ENCODE data around the gene MOCS2. TPM values are rescaled to one million over a fixed set of nuclear protein-coding genes. Genes with fewer than 3 reads are reported as not detected.

The MOCS2 gene
- polyA plus RNA-seq, 3 donors = 4.4 to 20.5 (median 18.4) TPM

- DNase-seq = no peak
- no peaks in the 10 kb centered on the region for H3K4me1 ChIP-seq (ENCODE audit: control insufficient read depth in 1 of 2, insufficient read depth in 2 of 2, low read length in 2 of 2)
- Mint-ChIP-seq H3K4me1 (peaks cover 2% of the 10 kb centered on the region), H3K27me3 (ENCODE audit: low read depth in 3 of 3) (no peaks in the 10 kb centered on the region), H3K27ac (no peak overlapping the region), H3K9me3 (no peaks in the 10 kb centered on the region), H3K4me3 (no peak overlapping the region), H3K36me3 (peaks cover 3 to 4% of the 10 kb centered on the region in 2 donors)
- H3K36me3 ChIP-seq (replicated peaks in 1 of 2; ENCODE audit: control insufficient read depth in 1 of 2, insufficient read depth in 2 of 2, low read length in 2 of 2) = peaks cover 0 to 9% of the 10 kb centered on the region in 2 donors
- no peak overlapping the region for H3K27ac ChIP-seq (ENCODE audit: low read depth in 1 of 2, low read length in 2 of 2)
- H3K9me3 ChIP-seq (replicated peaks in 1 of 2; ENCODE audit: control insufficient read depth in 1 of 2, insufficient read depth in 1 of 2, low read length in 2 of 2) = no peaks in the 10 kb centered on the region
- no peak overlapping the region for H3K9ac ChIP-seq (ENCODE audit: insufficient read depth, low read length, poor library complexity, severe bottlenecking)
- WGBS (ENCODE audit: insufficient coverage) = no CpG with 5 or more reads among the region's 2 CpGs
- TF ChIP-seq, protein P1, sequence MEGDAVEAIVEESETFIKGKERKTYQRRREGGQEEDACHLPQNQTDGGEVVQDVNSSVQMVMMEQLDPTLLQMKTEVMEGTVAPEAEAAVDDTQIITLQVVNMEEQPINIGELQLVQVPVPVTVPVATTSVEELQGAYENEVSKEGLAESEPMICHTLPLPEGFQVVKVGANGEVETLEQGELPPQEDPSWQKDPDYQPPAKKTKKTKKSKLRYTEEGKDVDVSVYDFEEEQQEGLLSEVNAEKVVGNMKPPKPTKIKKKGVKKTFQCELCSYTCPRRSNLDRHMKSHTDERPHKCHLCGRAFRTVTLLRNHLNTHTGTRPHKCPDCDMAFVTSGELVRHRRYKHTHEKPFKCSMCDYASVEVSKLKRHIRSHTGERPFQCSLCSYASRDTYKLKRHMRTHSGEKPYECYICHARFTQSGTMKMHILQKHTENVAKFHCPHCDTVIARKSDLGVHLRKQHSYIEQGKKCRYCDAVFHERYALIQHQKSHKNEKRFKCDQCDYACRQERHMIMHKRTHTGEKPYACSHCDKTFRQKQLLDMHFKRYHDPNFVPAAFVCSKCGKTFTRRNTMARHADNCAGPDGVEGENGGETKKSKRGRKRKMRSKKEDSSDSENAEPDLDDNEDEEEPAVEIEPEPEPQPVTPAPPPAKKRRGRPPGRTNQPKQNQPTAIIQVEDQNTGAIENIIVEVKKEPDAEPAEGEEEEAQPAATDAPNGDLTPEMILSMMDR (IDR thresholded peaks at IDR 0.05) = no peak
- no peak overlapping the region for H3K4me3 ChIP-seq (replicated peaks in 1 of 3; ENCODE audit: low read depth in 2 of 3, low read length in 3 of 3)
- H3K4me2 ChIP-seq (replicated peaks; ENCODE audit: extremely low read depth, low read length, poor library complexity, severe bottlenecking) = no peak overlapping the region
- intact Hi-C loops (cut with micrococcal nuclease) = loop anchor here in 1 of 2 donors (10.0 kb wide), 1 partner anchor 147 kb away; no protein-coding TSS in a partner anchor
- H2AFZ ChIP-seq (ENCODE audit: insufficient read depth, low read depth, low read length, poor library complexity, severe bottlenecking) = no peak overlapping the region
- no peaks in the 10 kb centered on the region for H3K27me3 ChIP-seq (ENCODE audit: control insufficient read depth in 2 of 2, insufficient read depth in 2 of 2, low read length in 2 of 2)
- no peaks in the 10 kb centered on the region for H3K79me2 ChIP-seq (ENCODE audit: insufficient read depth, low read length)
- H4K20me1 ChIP-seq (ENCODE audit: insufficient read depth, low read length) = no peaks in the 10 kb centered on the region
These were observed 17.3 kb downstream of the MOCS2 start for GRCh38 chr5:53092242-53092641.

DNA sequence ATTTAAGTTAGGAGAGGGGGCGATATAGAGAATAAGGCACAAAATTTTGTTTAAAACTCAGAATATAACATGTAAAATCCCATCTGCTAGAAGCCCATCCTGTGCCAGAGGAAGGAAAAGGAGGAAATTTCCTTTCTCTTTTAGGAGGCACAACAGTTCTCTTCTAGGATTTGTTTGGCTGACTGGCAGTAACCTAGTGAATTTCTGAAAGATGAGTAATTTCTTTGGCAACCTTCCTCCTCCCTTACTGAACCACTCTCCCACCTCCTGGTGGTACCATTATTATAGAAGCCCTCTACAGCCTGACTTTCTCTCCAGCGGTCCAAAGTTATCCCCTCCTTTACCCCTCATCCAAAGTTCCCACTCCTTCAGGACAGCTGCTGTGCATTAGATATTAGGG lies 18.3 kb downstream of the MOCS2 start:
- H3K4me2 ChIP-seq (replicated peaks; ENCODE audit: extremely low read depth, low read length, poor library complexity, severe bottlenecking) = no peak overlapping the region
- WGBS (ENCODE audit: insufficient coverage) = no CpG with 5 or more reads among the region's 2 CpGs
- no peaks in the 10 kb centered on the region for H4K20me1 ChIP-seq (ENCODE audit: insufficient read depth, low read length)
- Mint-ChIP-seq H3K36me3 (no peaks in the 10 kb centered on the region), H3K4me1 (peaks cover 2% of the 10 kb centered on the region), H3K27me3 (ENCODE audit: low read depth in 3 of 3) (no peaks in the 10 kb centered on the region), H3K9me3 (no peaks in the 10 kb centered on the region), H3K27ac (no peak overlapping the region), H3K4me3 (no peak overlapping the region)
- intact Hi-C loops (cut with micrococcal nuclease) = loop anchor here in 1 of 2 donors (10.0 kb wide), 1 partner anchor 146 kb away; no protein-coding TSS in a partner anchor
- H3K9me3 ChIP-seq (replicated peaks in 1 of 2; ENCODE audit: control insufficient read depth in 1 of 2, insufficient read depth in 1 of 2, low read length in 2 of 2) = no peaks in the 10 kb centered on the region
- no peak for DNase-seq
- H3K36me3 ChIP-seq (replicated peaks in 1 of 2; ENCODE audit: control insufficient read depth in 1 of 2, insufficient read depth in 2 of 2, low read length in 2 of 2) = no peaks in the 10 kb centered on the region
- no peaks in the 10 kb centered on the region for H3K27me3 ChIP-seq (ENCODE audit: control insufficient read depth in 2 of 2, insufficient read depth in 2 of 2, low read length in 2 of 2)
- no peak overlapping the region for H2AFZ ChIP-seq (ENCODE audit: insufficient read depth, low read depth, low read length, poor library complexity, severe bottlenecking)
- no peak overlapping the region for H3K4me3 ChIP-seq (replicated peaks in 1 of 3; ENCODE audit: low read depth in 2 of 3, low read length in 3 of 3)
- no peaks in the 10 kb centered on the region for H3K4me1 ChIP-seq (ENCODE audit: control insufficient read depth in 1 of 2, insufficient read depth in 2 of 2, low read length in 2 of 2)
- no peaks in the 10 kb centered on the region for H3K79me2 ChIP-seq (ENCODE audit: insufficient read depth, low read length)
- no peak overlapping the region for H3K27ac ChIP-seq (ENCODE audit: low read depth in 1 of 2, low read length in 2 of 2)
- TF ChIP-seq, protein P1 (IDR thresholded peaks at IDR 0.05) = no peak
- no peak overlapping the region for H3K9ac ChIP-seq (ENCODE audit: insufficient read depth, low read length, poor library complexity, severe bottlenecking)
